ENCODE data around the gene NCAPG2. TPM values are rescaled to one million over a fixed set of nuclear protein-coding genes. Genes with fewer than 3 reads are reported as not detected.
"Not testable (repeated sequence)": the region's sequence is repeated elsewhere in the genome, so short reads cannot be mapped to it uniquely, and the experiment has no call there.

The NCAPG2 gene
- total RNA-seq, 1 donor from 2014 or later: 3.2 TPM

- TF ChIP-seq, protein P1, sequence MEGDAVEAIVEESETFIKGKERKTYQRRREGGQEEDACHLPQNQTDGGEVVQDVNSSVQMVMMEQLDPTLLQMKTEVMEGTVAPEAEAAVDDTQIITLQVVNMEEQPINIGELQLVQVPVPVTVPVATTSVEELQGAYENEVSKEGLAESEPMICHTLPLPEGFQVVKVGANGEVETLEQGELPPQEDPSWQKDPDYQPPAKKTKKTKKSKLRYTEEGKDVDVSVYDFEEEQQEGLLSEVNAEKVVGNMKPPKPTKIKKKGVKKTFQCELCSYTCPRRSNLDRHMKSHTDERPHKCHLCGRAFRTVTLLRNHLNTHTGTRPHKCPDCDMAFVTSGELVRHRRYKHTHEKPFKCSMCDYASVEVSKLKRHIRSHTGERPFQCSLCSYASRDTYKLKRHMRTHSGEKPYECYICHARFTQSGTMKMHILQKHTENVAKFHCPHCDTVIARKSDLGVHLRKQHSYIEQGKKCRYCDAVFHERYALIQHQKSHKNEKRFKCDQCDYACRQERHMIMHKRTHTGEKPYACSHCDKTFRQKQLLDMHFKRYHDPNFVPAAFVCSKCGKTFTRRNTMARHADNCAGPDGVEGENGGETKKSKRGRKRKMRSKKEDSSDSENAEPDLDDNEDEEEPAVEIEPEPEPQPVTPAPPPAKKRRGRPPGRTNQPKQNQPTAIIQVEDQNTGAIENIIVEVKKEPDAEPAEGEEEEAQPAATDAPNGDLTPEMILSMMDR (IDR thresholded peaks at IDR 0.05; ENCODE audit: insufficient read depth, low read length, severe bottlenecking): no peak
- no peak for DNase-seq (ENCODE audit: low read depth)
- H3K36me3 ChIP-seq (ENCODE audit: control insufficient read depth, insufficient read depth, low read length): no peaks in the 10 kb centered on the region
- no peak for FAIRE-seq
- H3K27me3 ChIP-seq (ENCODE audit: control insufficient read depth, insufficient read depth, low read length): no peaks in the 10 kb centered on the region
- no peak overlapping the region for H3K4me3 ChIP-seq (ENCODE audit: low read depth, low read length)
Measured at GRCh38 chr7:158702944-158703343, 1.7 kb downstream of the NCAPG2 start.

- Histone ChIP-seq H3K27me3 (ENCODE audit: control insufficient read depth, insufficient read depth, low read length) (no peaks in the 10 kb centered on the region), H3K4me3 (ENCODE audit: low read depth, low read length) (no peak overlapping the region), H3K36me3 (ENCODE audit: control insufficient read depth, insufficient read depth, low read length) (no peaks in the 10 kb centered on the region)
- no peak for FAIRE-seq
- TF ChIP-seq, protein P1 (IDR thresholded peaks at IDR 0.05; ENCODE audit: insufficient read depth, low read length, severe bottlenecking): no peak
- no peak for DNase-seq (ENCODE audit: low read depth)
Measured at GRCh38 chr7:158702196-158702595, 2.4 kb downstream of the NCAPG2 start.

DNA sequence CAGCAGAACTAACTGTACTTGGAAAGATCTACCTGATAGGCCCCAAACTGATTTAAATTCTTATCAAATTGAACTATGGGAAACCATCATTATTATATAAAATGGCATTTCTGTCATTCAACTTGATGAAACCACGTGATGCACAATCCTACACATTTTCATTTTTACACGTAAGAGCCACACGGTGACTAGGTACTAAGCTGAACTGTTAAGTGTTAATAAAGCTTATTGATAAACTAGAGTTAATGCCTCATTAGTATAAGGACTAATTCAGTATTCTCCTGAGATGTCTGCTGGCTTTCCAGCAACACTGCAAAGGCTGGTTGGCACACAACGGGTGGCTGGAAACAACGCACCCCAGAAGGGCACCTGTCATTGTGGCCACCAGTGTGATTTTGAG lies 4.6 kb downstream of the NCAPG2 start:
- TF ChIP-seq, protein P1 (IDR thresholded peaks at IDR 0.05; ENCODE audit: insufficient read depth, low read length, severe bottlenecking): no peak

GRCh38 chr7:158699341-158699740 lies 5.3 kb downstream of the NCAPG2 start:
- H3K4me3 ChIP-seq (ENCODE audit: low read depth, low read length): no peak overlapping the region
- DNase-seq (ENCODE audit: low read depth) (no peak), FAIRE-seq (no peak)
- TF ChIP-seq, protein P1 (IDR thresholded peaks at IDR 0.05; ENCODE audit: insufficient read depth, low read length, severe bottlenecking): no peak
- no peaks in the 10 kb centered on the region for H3K36me3 ChIP-seq (ENCODE audit: control insufficient read depth, insufficient read depth, low read length)
- no peaks in the 10 kb centered on the region for H3K27me3 ChIP-seq (ENCODE audit: control insufficient read depth, insufficient read depth, low read length)

More for the DNA sequence above, 4.6 kb downstream of the NCAPG2 start:
- DNase-seq (ENCODE audit: low read depth): no peak
- FAIRE-seq: no peak
- Histone ChIP-seq H3K4me3 (ENCODE audit: low read depth, low read length) (no peak overlapping the region), H3K27me3 (ENCODE audit: control insufficient read depth, insufficient read depth, low read length) (no peaks in the 10 kb centered on the region), H3K36me3 (ENCODE audit: control insufficient read depth, insufficient read depth, low read length) (no peaks in the 10 kb centered on the region)

DNA sequence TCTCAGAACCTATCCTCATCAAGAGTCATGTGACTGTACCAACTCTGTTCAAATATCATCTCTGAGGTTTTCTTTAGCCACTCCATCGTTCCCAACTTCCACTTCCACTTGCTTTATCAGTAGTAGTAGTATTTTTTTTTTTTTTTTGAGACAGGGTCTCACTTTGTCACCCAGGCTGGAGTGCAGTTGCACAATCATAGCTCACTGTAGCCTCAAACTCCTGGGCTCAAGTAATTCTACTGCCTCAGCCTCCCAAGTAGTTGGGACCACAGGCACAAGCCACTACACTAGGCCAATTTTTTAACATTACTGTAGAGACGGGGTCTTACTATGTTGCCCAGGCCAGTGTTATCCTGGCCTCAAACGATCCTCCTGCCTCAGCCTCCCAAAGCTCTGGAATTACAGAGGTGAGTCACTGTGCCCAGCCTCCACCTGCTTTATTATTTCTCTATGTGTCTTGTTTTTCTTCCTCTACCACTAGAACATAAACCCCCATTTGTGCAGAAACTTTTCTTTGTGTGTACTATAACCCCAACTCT lies 5.9 kb downstream of the NCAPG2 start:
- TF ChIP-seq, protein P1 (IDR thresholded peaks at IDR 0.05; ENCODE audit: insufficient read depth, low read length, severe bottlenecking): no peak
- FAIRE-seq (no peak), DNase-seq (ENCODE audit: low read depth) (no peak)
- no peaks in the 10 kb centered on the region for H3K36me3 ChIP-seq (ENCODE audit: control insufficient read depth, insufficient read depth, low read length)
- H3K27me3 ChIP-seq (ENCODE audit: control insufficient read depth, insufficient read depth, low read length): no peaks in the 10 kb centered on the region
- H3K4me3 ChIP-seq (ENCODE audit: low read depth, low read length): no peak overlapping the region

GRCh38 chr7:158697597-158697996 lies 7.0 kb downstream of the NCAPG2 start:
- FAIRE-seq; H3K27me3 ChIP-seq (ENCODE audit: control insufficient read depth, insufficient read depth, low read length); H3K4me3 ChIP-seq (ENCODE audit: low read depth, low read length); H3K36me3 ChIP-seq (ENCODE audit: control insufficient read depth, insufficient read depth, low read length); DNase-seq (ENCODE audit: low read depth): not testable (repeated sequence)

Data from bronchial epithelial cell (primary cell).